ENCODE results near the gene ESRRB. TPM values are rescaled to one million over a fixed set of nuclear protein-coding genes. Genes with fewer than 3 reads are reported as not detected.

The ESRRB gene
- total RNA-seq, 1 donor: under 0.01 TPM

DNA sequence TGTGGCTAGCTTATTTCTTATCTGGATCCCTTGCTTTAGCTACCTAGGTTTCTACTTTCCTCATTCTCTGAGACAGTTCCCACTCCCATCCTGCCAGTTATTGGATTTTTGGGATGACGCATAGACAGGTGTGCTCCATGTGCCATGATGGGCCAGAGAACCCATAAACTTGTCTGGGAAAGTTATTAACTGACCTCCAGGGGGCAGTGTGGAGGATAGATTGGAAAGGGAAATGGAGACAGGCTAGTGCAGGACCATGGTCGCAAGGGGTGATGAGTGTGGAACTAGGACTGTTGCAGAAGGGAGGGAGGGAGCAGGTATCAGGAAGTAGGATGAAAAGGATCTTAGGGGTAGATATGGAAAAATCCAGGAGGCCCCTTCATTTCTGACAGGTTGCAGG is 80.3 kb downstream of the ESRRB start:
- Histone ChIP-seq H3K4me2 (ENCODE audit: insufficient read depth, low read length) (no peak overlapping the region), H3K9me3 (ENCODE audit: low read depth, low read length) (no peaks in the 10 kb centered on the region), H3K27me3 (ENCODE audit: insufficient read depth, low read length) (peaks cover 5% of the 10 kb centered on the region), H2AFZ (ENCODE audit: low read length) (no peak overlapping the region), H3K27ac (ENCODE audit: low read depth, low read length) (no peak overlapping the region), H3K36me3 (ENCODE audit: insufficient read depth, low read length) (no peaks in the 10 kb centered on the region), H3K79me2 (ENCODE audit: insufficient read depth, low read length) (no peaks in the 10 kb centered on the region), H3K4me1 (ENCODE audit: insufficient read depth, low read length) (no peaks in the 10 kb centered on the region), H4K20me1 (ENCODE audit: insufficient read depth, low read length) (no peaks in the 10 kb centered on the region), H3K4me3 (ENCODE audit: insufficient read depth, low read length) (no peak overlapping the region)
- TF ChIP-seq, protein P1, sequence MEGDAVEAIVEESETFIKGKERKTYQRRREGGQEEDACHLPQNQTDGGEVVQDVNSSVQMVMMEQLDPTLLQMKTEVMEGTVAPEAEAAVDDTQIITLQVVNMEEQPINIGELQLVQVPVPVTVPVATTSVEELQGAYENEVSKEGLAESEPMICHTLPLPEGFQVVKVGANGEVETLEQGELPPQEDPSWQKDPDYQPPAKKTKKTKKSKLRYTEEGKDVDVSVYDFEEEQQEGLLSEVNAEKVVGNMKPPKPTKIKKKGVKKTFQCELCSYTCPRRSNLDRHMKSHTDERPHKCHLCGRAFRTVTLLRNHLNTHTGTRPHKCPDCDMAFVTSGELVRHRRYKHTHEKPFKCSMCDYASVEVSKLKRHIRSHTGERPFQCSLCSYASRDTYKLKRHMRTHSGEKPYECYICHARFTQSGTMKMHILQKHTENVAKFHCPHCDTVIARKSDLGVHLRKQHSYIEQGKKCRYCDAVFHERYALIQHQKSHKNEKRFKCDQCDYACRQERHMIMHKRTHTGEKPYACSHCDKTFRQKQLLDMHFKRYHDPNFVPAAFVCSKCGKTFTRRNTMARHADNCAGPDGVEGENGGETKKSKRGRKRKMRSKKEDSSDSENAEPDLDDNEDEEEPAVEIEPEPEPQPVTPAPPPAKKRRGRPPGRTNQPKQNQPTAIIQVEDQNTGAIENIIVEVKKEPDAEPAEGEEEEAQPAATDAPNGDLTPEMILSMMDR (IDR thresholded peaks at IDR 0.05; ENCODE audit: extremely low read depth, low read depth, low read length): peak; percentile 57
- peak; percentile 82 for DNase-seq (ENCODE audit: insufficient read length, low spot score, missing footprints)

DNA sequence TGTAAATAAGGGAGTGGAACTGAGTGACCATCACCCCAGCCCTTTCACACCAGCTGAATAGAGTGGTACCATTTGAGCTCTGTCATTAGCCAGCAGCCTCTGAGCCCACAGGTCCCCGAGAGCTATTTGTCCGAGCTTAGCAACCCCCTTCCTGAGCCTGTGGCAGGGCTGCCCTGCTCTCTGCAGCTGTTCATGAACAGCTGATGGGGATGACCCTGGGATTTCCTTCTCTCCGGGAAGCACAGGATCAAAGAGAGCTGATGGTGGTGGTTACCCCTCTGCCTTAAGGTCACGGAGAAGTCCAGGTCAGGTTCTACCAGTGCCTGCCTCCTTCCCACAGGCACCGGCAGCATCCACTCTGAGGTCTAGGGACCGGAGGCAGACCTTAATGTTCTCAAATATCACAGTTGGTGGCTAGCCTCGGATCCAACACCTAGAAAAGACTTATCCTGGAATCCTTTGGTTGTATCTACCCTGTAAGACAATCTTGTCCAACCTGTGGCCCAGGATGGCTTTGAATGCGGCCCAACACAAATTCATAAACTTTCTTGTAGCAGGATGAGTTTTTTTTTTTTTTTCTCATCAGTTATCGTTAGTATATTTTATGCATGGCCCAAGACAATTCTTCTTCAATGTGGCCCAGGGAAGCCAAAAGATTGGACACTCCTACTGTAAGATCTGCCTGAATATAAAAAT is 81.1 kb downstream of the ESRRB start:
- no peak overlapping the region for H3K4me3 ChIP-seq (ENCODE audit: insufficient read depth, low read length)

DNA sequence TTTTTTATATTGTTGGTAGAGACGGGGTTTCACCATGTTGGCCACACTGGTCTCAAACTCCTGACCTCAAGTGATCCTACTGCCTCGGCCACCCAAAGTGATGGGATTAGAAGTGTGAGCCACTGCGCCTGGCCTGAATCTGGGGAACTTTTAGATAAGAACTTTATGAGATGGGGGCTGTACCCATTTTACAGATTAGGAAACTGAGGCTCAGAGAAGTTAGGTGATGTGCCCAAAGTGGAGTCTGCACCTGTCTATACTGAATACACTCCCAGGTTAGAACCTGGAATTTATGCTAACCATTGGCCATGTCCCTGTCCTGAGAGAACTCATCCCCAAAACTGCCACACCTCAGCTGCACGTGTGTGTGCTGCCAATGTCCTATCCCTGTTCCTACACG is 81.9 kb downstream of the ESRRB start:
- no peak overlapping the region for H2AFZ ChIP-seq (ENCODE audit: low read length)
- no peaks in the 10 kb centered on the region for H4K20me1 ChIP-seq (ENCODE audit: insufficient read depth, low read length)
- H3K27ac ChIP-seq (ENCODE audit: low read depth, low read length): no peak overlapping the region
- no peak for DNase-seq (ENCODE audit: insufficient read length, low spot score, missing footprints)
- H3K4me1 ChIP-seq (ENCODE audit: insufficient read depth, low read length): no peaks in the 10 kb centered on the region
- H3K79me2 ChIP-seq (ENCODE audit: insufficient read depth, low read length): no peaks in the 10 kb centered on the region
- H3K4me3 ChIP-seq (ENCODE audit: insufficient read depth, low read length): no peak overlapping the region
- H3K36me3 ChIP-seq (ENCODE audit: insufficient read depth, low read length): no peaks in the 10 kb centered on the region
- H3K27me3 ChIP-seq (ENCODE audit: insufficient read depth, low read length): peaks cover 5% of the 10 kb centered on the region
- H3K4me2 ChIP-seq (ENCODE audit: insufficient read depth, low read length): no peak overlapping the region
- no peaks in the 10 kb centered on the region for H3K9me3 ChIP-seq (ENCODE audit: low read depth, low read length)
- TF ChIP-seq, protein P1 (IDR thresholded peaks at IDR 0.05; ENCODE audit: extremely low read depth, low read depth, low read length): no peak

More for the DNA sequence above, 81.1 kb downstream of the ESRRB start:
- H3K27me3 ChIP-seq (ENCODE audit: insufficient read depth, low read length): peaks cover 5% of the 10 kb centered on the region
- H3K4me1 ChIP-seq (ENCODE audit: insufficient read depth, low read length): no peaks in the 10 kb centered on the region
- H2AFZ ChIP-seq (ENCODE audit: low read length): no peak overlapping the region
- H3K4me2 ChIP-seq (ENCODE audit: insufficient read depth, low read length): no peak overlapping the region
- DNase-seq (ENCODE audit: insufficient read length, low spot score, missing footprints): no peak
- TF ChIP-seq, protein P1 (IDR thresholded peaks at IDR 0.05; ENCODE audit: extremely low read depth, low read depth, low read length): no peak
- H4K20me1 ChIP-seq (ENCODE audit: insufficient read depth, low read length): no peaks in the 10 kb centered on the region
- no peak overlapping the region for H3K27ac ChIP-seq (ENCODE audit: low read depth, low read length)
- no peaks in the 10 kb centered on the region for H3K9me3 ChIP-seq (ENCODE audit: low read depth, low read length)
- H3K79me2 ChIP-seq (ENCODE audit: insufficient read depth, low read length): no peaks in the 10 kb centered on the region
- no peaks in the 10 kb centered on the region for H3K36me3 ChIP-seq (ENCODE audit: insufficient read depth, low read length)

DNA sequence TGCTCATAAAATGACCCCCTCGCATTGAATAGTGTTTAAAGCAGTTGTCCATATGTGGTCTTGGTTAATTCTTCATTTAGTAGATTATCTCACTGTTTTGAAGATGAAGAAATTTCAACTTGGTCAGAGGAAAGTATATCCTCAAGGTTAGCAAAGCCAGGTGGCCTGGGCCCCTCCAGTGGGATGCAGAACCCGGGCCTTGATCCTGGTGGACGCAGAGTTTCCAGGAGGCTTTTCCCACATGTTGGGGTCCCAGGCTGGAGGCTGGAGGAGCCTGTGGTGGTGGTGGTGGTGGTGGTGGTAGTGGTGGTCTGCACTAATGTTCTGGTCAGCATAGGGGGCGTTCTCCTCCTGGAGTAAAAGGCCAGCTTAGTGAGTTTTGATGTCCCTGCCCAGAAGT is 85.9 kb downstream of the ESRRB start:
- Histone ChIP-seq H3K27ac (ENCODE audit: low read depth, low read length) (no peak overlapping the region), H3K9me3 (ENCODE audit: low read depth, low read length) (no peaks in the 10 kb centered on the region), H3K4me2 (ENCODE audit: insufficient read depth, low read length) (no peak overlapping the region), H3K4me1 (ENCODE audit: insufficient read depth, low read length) (no peaks in the 10 kb centered on the region), H2AFZ (ENCODE audit: low read length) (no peak overlapping the region), H3K27me3 (ENCODE audit: insufficient read depth, low read length) (no peaks in the 10 kb centered on the region), H4K20me1 (ENCODE audit: insufficient read depth, low read length) (no peaks in the 10 kb centered on the region), H3K36me3 (ENCODE audit: insufficient read depth, low read length) (no peaks in the 10 kb centered on the region), H3K79me2 (ENCODE audit: insufficient read depth, low read length) (no peaks in the 10 kb centered on the region), H3K4me3 (ENCODE audit: insufficient read depth, low read length) (no peak overlapping the region)
- no peak for DNase-seq (ENCODE audit: insufficient read length, low spot score, missing footprints)
- TF ChIP-seq, protein P1 (IDR thresholded peaks at IDR 0.05; ENCODE audit: extremely low read depth, low read depth, low read length): no peak
